Nephron (organoid): ENCODE data around the gene DES.

Source experiments
- H3K27ac Mint-ChIP-seq, 3 experiments: 2 replicates each; pipeline ENCODE4 v1.8.0; 2020; ENCODE audit warnings: mixed read lengths in 3 of 3, mild to moderate bottlenecking in 2 of 3, moderate library complexity in 1 of 3
- H3K27me3 Mint-ChIP-seq: 2 replicates; pipeline ENCODE4 v1.8.0; 2021; ENCODE audit warnings: low read depth, mild to moderate bottlenecking, moderate library complexity, mixed read lengths
- H3K36me3 Mint-ChIP-seq: 2 replicates; pipeline ENCODE4 v1.8.0; 2020; ENCODE audit warnings: low read depth, mixed read lengths
- H3K4me1 Mint-ChIP-seq: 2 replicates; pipeline ENCODE4 v1.8.0; 2020; ENCODE audit warnings: mixed read lengths
- H3K4me3 Mint-ChIP-seq, 3 experiments: 2 replicates each; pipeline ENCODE4 v1.8.0; 2020; ENCODE audit warnings: mild to moderate bottlenecking in 3 of 3, mixed read lengths in 3 of 3, moderate library complexity in 2 of 3
- H3K9me3 Mint-ChIP-seq: 2 replicates; pipeline ENCODE4 v1.8.0; 2020; ENCODE audit warnings: mixed read lengths
- CTCF ChIP-seq, 3 experiments: fragments of 200-600 bp; sonication (generic); IDR thresholded peaks; one replicate each; pipeline ENCODE4 v1.5.0; 2021; ENCODE audit warnings: antibody characterized with exemption in 3 of 3; ENCODE audit not compliant: unreplicated experiment in 3 of 3

DES gene

GRCh38 chr2:219435701-219436100, 17.5 kb downstream of the DES start:
- peak overlapping the region in 1 of 3 experiments; percentile 11 for H3K4me3 Mint-ChIP-seq
- H3K36me3 Mint-ChIP-seq: no peaks in the 10 kb centered on the region
- H3K9me3 Mint-ChIP-seq: no peaks in the 10 kb centered on the region
- peaks cover 23% of the 10 kb centered on the region for H3K4me1 Mint-ChIP-seq
- TF ChIP-seq CTCF (IDR thresholded peaks at IDR 0.05; ENCODE audit: unreplicated experiment in 3 of 3): no peak
- no peak overlapping the region for H3K27ac Mint-ChIP-seq
- H3K27me3 Mint-ChIP-seq: peaks cover 4% of the 10 kb centered on the region

GRCh38 chr2:219436491-219436890, 18.3 kb downstream of the DES start:
- H3K4me1 Mint-ChIP-seq: peaks cover 23% of the 10 kb centered on the region
- H3K27me3 Mint-ChIP-seq: peaks cover 8% of the 10 kb centered on the region
- no peak overlapping the region for H3K27ac Mint-ChIP-seq
- no peak for TF ChIP-seq CTCF (IDR thresholded peaks at IDR 0.05; ENCODE audit: unreplicated experiment in 3 of 3)
- H3K36me3 Mint-ChIP-seq: no peaks in the 10 kb centered on the region
- no peaks in the 10 kb centered on the region for H3K9me3 Mint-ChIP-seq
- H3K4me3 Mint-ChIP-seq: no peak overlapping the region

GRCh38 chr2:219437141-219437540, 19.0 kb downstream of the DES start:
- peaks cover 8% of the 10 kb centered on the region for H3K27me3 Mint-ChIP-seq
- no peak overlapping the region for H3K27ac Mint-ChIP-seq
- H3K4me3 Mint-ChIP-seq: no peak overlapping the region
- H3K36me3 Mint-ChIP-seq: no peaks in the 10 kb centered on the region
- H3K9me3 Mint-ChIP-seq: no peaks in the 10 kb centered on the region
- H3K4me1 Mint-ChIP-seq: peaks cover 22% of the 10 kb centered on the region
- TF ChIP-seq CTCF (IDR thresholded peaks at IDR 0.05; ENCODE audit: unreplicated experiment in 3 of 3): no peak

- no peak overlapping the region for H3K4me3 Mint-ChIP-seq
- H3K9me3 Mint-ChIP-seq: no peaks in the 10 kb centered on the region
- H3K27ac Mint-ChIP-seq: no peak overlapping the region
- TF ChIP-seq CTCF (IDR thresholded peaks at IDR 0.05; ENCODE audit: unreplicated experiment in 3 of 3): no peak
- H3K4me1 Mint-ChIP-seq: peaks cover 25% of the 10 kb centered on the region
- H3K27me3 Mint-ChIP-seq: peaks cover 8% of the 10 kb centered on the region
- no peaks in the 10 kb centered on the region for H3K36me3 Mint-ChIP-seq
These were observed 19.6 kb downstream of the DES start for GRCh38 chr2:219437690-219438206.

GRCh38 chr2:219438453-219438852, 20.3 kb downstream of the DES start:
- no peaks in the 10 kb centered on the region for H3K9me3 Mint-ChIP-seq
- no peak overlapping the region for H3K4me3 Mint-ChIP-seq
- H3K4me1 Mint-ChIP-seq: peaks cover 32% of the 10 kb centered on the region
- no peak for TF ChIP-seq CTCF (IDR thresholded peaks at IDR 0.05; ENCODE audit: unreplicated experiment in 3 of 3)
- peaks cover 8% of the 10 kb centered on the region for H3K27me3 Mint-ChIP-seq
- H3K27ac Mint-ChIP-seq: no peak overlapping the region
- H3K36me3 Mint-ChIP-seq: no peaks in the 10 kb centered on the region

- Mint-ChIP-seq H3K9me3 (no peaks in the 10 kb centered on the region), H3K4me3 (peak overlapping the region in 2 of 3 experiments; percentile 70 to 78), H3K4me1 (peaks cover 36% of the 10 kb centered on the region), H3K27me3 (peaks cover 8% of the 10 kb centered on the region), H3K36me3 (no peaks in the 10 kb centered on the region), H3K27ac (peak overlapping the region in 1 of 3 experiments; percentile 36)
- TF ChIP-seq CTCF (IDR thresholded peaks at IDR 0.05; ENCODE audit: unreplicated experiment in 3 of 3): no peak
These were observed 21.3 kb downstream of the DES start for GRCh38 chr2:219439506-219439905.
